ENCODE data around the gene CCL5.

DNA sequence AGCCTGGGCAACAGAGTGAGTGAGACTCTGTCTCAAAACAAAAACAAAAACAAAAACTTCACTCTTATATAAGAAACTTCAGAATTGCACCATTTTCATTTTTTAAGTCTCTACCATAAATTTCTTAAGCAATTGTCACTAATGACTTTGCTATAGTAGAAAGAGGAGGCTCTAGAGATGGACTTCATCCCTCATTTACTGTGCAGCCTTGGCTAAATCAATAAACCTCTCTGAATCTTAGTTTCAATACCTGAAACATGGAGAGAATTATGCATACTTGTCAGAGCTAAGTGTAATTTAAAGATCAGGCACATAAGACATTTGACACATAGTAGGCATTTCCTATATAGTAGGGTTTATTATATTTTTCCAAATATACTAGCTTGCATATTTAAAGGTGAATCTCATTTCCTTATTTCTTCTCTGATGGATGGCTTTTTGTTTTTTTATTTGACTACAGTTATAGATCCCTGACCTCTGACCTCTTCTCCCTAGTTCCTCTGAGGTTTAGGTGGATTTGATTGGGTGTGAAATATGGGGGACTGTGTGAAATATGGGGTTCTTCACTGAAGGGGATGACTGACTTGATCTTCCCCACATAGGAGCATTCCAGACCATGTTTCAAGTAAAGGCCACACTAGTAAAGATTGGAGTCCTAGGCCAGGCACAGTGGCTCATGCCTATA is 2.7 kb downstream of the CCL5 start:
- TF ChIP-seq POLR2A (IDR thresholded peaks at IDR 0.05) = no peak
- TF ChIP-seq, protein P1, sequence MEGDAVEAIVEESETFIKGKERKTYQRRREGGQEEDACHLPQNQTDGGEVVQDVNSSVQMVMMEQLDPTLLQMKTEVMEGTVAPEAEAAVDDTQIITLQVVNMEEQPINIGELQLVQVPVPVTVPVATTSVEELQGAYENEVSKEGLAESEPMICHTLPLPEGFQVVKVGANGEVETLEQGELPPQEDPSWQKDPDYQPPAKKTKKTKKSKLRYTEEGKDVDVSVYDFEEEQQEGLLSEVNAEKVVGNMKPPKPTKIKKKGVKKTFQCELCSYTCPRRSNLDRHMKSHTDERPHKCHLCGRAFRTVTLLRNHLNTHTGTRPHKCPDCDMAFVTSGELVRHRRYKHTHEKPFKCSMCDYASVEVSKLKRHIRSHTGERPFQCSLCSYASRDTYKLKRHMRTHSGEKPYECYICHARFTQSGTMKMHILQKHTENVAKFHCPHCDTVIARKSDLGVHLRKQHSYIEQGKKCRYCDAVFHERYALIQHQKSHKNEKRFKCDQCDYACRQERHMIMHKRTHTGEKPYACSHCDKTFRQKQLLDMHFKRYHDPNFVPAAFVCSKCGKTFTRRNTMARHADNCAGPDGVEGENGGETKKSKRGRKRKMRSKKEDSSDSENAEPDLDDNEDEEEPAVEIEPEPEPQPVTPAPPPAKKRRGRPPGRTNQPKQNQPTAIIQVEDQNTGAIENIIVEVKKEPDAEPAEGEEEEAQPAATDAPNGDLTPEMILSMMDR (IDR thresholded peaks at IDR 0.05) = no peak
- no peak for TF ChIP-seq POLR2AphosphoS5 (IDR thresholded peaks at IDR 0.05)

Data from stomach (tissue), 4 donors.